Measurements from ENCODE around the gene TENM4. TPM values are rescaled to one million over a fixed set of nuclear protein-coding genes. Genes with fewer than 3 reads are reported as not detected.

TENM4 gene
- total RNA-seq, 2 experiments from 2014 or later, result not detected

DNA sequence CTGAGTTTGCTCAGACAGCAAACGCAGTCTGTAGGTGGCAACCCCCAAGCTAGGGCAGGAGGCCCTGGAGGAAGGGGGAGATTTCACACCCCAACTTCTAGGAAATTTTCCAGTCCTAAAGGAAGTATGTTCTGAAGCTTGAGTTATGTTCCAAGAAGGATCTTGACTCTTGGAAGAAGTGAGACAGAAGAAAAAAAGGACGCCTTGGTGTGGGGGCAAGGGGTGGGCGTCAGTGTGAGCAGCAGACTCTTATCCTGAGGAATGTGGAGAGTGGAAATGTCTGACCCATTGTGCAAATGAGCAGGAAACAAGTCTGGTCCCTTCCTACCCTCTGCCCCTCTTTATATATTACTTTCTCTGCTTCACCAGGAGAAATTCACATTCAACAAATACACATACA lies 497.7 kb downstream of the TENM4 start:
- Mint-ChIP-seq H3K4me1 (ENCODE audit: low read depth) (no peaks in the 10 kb centered on the region), H3K27ac (no peak overlapping the region), H3K27me3 (peaks cover 2% of the 10 kb centered on the region), H3K9me3 (no peaks in the 10 kb centered on the region), H3K4me3 (no peak overlapping the region), H3K36me3 (ENCODE audit: low read depth) (no peaks in the 10 kb centered on the region)
- intact Hi-C loops (cut with micrococcal nuclease), result no loop called here
- TF ChIP-seq, protein P1, sequence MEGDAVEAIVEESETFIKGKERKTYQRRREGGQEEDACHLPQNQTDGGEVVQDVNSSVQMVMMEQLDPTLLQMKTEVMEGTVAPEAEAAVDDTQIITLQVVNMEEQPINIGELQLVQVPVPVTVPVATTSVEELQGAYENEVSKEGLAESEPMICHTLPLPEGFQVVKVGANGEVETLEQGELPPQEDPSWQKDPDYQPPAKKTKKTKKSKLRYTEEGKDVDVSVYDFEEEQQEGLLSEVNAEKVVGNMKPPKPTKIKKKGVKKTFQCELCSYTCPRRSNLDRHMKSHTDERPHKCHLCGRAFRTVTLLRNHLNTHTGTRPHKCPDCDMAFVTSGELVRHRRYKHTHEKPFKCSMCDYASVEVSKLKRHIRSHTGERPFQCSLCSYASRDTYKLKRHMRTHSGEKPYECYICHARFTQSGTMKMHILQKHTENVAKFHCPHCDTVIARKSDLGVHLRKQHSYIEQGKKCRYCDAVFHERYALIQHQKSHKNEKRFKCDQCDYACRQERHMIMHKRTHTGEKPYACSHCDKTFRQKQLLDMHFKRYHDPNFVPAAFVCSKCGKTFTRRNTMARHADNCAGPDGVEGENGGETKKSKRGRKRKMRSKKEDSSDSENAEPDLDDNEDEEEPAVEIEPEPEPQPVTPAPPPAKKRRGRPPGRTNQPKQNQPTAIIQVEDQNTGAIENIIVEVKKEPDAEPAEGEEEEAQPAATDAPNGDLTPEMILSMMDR (IDR thresholded peaks at IDR 0.05), result no peak
- ChIA-PET CTCF (no interaction called here), POLR2A (no interaction called here)
- ATAC-seq, result no peak
- no peak for DNase-seq

GRCh38 chr11:78941226-78941851 lies 499.5 kb downstream of the TENM4 start:
- no peak for ATAC-seq
- TF ChIP-seq, protein P1 (IDR thresholded peaks at IDR 0.05), result no peak
- POLR2A ChIA-PET, result no interaction called here
- Mint-ChIP-seq H3K27ac (no peak overlapping the region), H3K27me3 (peaks cover 5% of the 10 kb centered on the region), H3K36me3 (ENCODE audit: low read depth) (no peaks in the 10 kb centered on the region), H3K4me3 (no peak overlapping the region), H3K4me1 (ENCODE audit: low read depth) (no peaks in the 10 kb centered on the region), H3K9me3 (no peaks in the 10 kb centered on the region)
- CTCF ChIA-PET, result no interaction called here
- intact Hi-C loops (cut with micrococcal nuclease), result no loop called here
- DNase-seq, result no peak

- Mint-ChIP-seq H3K36me3 (ENCODE audit: low read depth) (no peaks in the 10 kb centered on the region), H3K27me3 (peaks cover 5% of the 10 kb centered on the region), H3K9me3 (no peaks in the 10 kb centered on the region), H3K4me3 (no peak overlapping the region), H3K27ac (no peak overlapping the region), H3K4me1 (ENCODE audit: low read depth) (no peaks in the 10 kb centered on the region)
- ChIA-PET CTCF (interaction anchor here (1.1 kb wide), 1 partner anchor 296 kb away, joined by 3 read pairs; no protein-coding TSS in a partner anchor), POLR2A (interaction anchor here (0.5 kb wide), 1 partner anchor 99 kb away, joined by 3 read pairs; no protein-coding TSS in a partner anchor)
- ATAC-seq (no peak), DNase-seq (no peak)
- intact Hi-C loops (cut with micrococcal nuclease), result no loop called here
- TF ChIP-seq, protein P1 (IDR thresholded peaks at IDR 0.05), result no peak
These were observed 500.2 kb downstream of the TENM4 start for GRCh38 chr11:78940500-78941225.

DNA sequence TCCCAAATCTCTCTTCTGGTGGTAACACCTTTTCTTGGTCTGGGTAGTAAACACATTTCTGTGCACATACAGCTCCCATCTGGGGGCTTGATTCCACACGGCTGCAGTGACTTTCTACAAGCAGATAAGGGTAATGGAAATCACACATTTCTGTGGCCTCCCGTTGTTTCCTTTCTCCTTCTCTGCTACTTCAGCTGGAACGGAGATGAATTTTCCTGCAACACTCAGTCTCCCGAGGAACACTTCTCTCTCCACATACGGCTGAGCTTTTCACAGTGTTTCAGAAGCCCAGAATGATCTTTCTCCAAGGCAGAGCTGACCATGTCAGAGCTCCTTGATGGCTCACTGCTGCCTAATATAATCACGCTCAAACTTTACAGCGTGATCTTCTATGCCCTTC lies 501.9 kb downstream of the TENM4 start:
- Mint-ChIP-seq H3K4me1 (ENCODE audit: low read depth) (no peaks in the 10 kb centered on the region), H3K4me3 (no peak overlapping the region), H3K9me3 (no peaks in the 10 kb centered on the region), H3K36me3 (ENCODE audit: low read depth) (no peaks in the 10 kb centered on the region), H3K27ac (no peak overlapping the region), H3K27me3 (peaks cover 5% of the 10 kb centered on the region)
- TF ChIP-seq, protein P1 (IDR thresholded peaks at IDR 0.05), result no peak
- intact Hi-C loops (cut with micrococcal nuclease), result no loop called here
- no peak for DNase-seq
- POLR2A ChIA-PET, result interaction anchor here (1.2 kb wide), 1 partner anchor 78 kb away, joined by 3 read pairs; no protein-coding TSS in a partner anchor
- CTCF ChIA-PET, result interaction anchor here (0.9 kb wide), 1 partner anchor 9 kb away, joined by 3 read pairs; no protein-coding TSS in a partner anchor
- ATAC-seq, result no peak

DNA sequence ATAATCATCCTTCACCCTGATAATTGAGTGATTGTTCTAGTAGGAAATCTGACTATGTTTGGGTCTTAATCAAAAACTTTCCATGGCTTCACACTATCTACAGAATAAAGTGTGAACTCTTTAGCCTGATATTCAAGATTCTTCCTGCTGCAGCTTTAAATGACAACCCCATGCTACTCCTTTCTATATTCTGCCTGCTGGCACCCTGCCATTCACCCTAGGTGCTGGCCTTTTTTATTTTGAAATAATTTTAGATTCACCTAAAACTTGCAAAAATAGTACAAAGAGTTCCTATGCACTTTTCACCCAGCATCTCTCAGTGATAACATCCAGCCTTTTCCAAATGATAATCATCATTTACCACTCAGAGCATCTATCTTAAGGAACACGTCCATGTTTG lies 502.8 kb downstream of the TENM4 start:
- intact Hi-C loops (cut with micrococcal nuclease), result no loop called here

More for the DNA sequence above, 502.8 kb downstream of the TENM4 start:
- no peaks in the 10 kb centered on the region for H3K36me3 Mint-ChIP-seq (ENCODE audit: low read depth)
- ChIA-PET POLR2A (no interaction called here), CTCF (interaction anchor here (0.9 kb wide), 1 partner anchor 8 kb away, joined by 3 read pairs; no protein-coding TSS in a partner anchor)
- peaks cover 5% of the 10 kb centered on the region for H3K27me3 Mint-ChIP-seq
- H3K4me1 Mint-ChIP-seq (ENCODE audit: low read depth), result no peaks in the 10 kb centered on the region
- no peak for DNase-seq
- no peaks in the 10 kb centered on the region for H3K9me3 Mint-ChIP-seq
- TF ChIP-seq, protein P1 (IDR thresholded peaks at IDR 0.05), result no peak
- H3K4me3 Mint-ChIP-seq, result no peak overlapping the region
- ATAC-seq, result no peak
- no peak overlapping the region for H3K27ac Mint-ChIP-seq

All from activated CD8-positive, alpha-beta T cell treated with anti-CD3 and anti-CD28 coated beads for 36 hours (primary cell).